Neural progenitor cell (in vitro differentiated cells): ENCODE results near the gene CCNB1IP1. TPM values are rescaled to one million over a fixed set of nuclear protein-coding genes. Genes with fewer than 3 reads are reported as not detected.
A peak's percentile ranks its signal among the peaks of the same experiment; 100 is the strongest.

Experiments used
- DNase-seq: peaks from one replicate; pipeline ENCODE4 v3.0.0-alpha.2; 2016; ENCODE audit warnings: low spot score
- H2AFZ ChIP-seq: fragments of 200-600 bp; sonication (generic); replicated peaks from 2 replicates; pipeline ENCODE4 v1.6.1; 2016; ENCODE audit warnings: antibody characterized with exemption
- H3F3A ChIP-seq: fragments of 200-600 bp; sonication (generic); 2 replicates; pipeline ENCODE4 v1.6.1; 2016; ENCODE audit warnings: antibody characterized with exemption, low read depth
- H3K27ac ChIP-seq: fragments of 200-600 bp; sonication (generic); 2 replicates; pipeline ENCODE4 v1.5.1; 2016; ENCODE audit warnings: mild to moderate bottlenecking
- H3K27me3 ChIP-seq: fragments of 200-600 bp; sonication (generic); 2 replicates; pipeline ENCODE4 v1.6.1; 2016; ENCODE audit warnings: mild to moderate bottlenecking, moderate library complexity
- H3K36me3 ChIP-seq: fragments of 200-600 bp; sonication (generic); 2 replicates; pipeline ENCODE4 v1.5.1; 2016
- H3K4me1 ChIP-seq: fragments of 200-600 bp; sonication (generic); 2 replicates; pipeline ENCODE4 v1.6.1; 2016; ENCODE audit warnings: mixed run types
- H3K4me2 ChIP-seq: fragments of 200-600 bp; sonication (generic); 2 replicates; pipeline ENCODE4 v1.6.1; 2016
- H3K4me3 ChIP-seq: fragments of 200-600 bp; sonication (generic); 2 replicates; pipeline ENCODE4 v1.5.1; 2016
- H3K79me2 ChIP-seq: fragments of 200-600 bp; sonication (generic); 2 replicates; pipeline ENCODE4 v1.6.1; 2016; ENCODE audit warnings: low read depth
- H3K9ac ChIP-seq: fragments of 200-600 bp; sonication (generic); 2 replicates; pipeline ENCODE4 v1.6.1; 2016
- H3K9me3 ChIP-seq: fragments of 200-600 bp; sonication (generic); 2 replicates; pipeline ENCODE4 v1.5.1; 2016; ENCODE audit warnings: low read depth
- H4K20me1 ChIP-seq: fragments of 200-600 bp; sonication (generic); 2 replicates; pipeline ENCODE4 v1.6.1; 2016; ENCODE audit warnings: low read depth
- H3K27ac Mint-ChIP-seq: 3 replicates; pipeline ENCODE4 v1.8.0; 2021; ENCODE audit warnings: mixed read lengths
- H3K27me3 Mint-ChIP-seq: 2 replicates; pipeline ENCODE4 v1.8.0; 2022; ENCODE audit warnings: low read depth, mild to moderate bottlenecking, inconsistent platforms, moderate library complexity, mixed read lengths; ENCODE audit not compliant: insufficient read depth
- H3K36me3 Mint-ChIP-seq: 3 replicates; pipeline ENCODE4 v1.8.0; 2021; ENCODE audit warnings: mixed read lengths
- H3K4me1 Mint-ChIP-seq: 3 replicates; pipeline ENCODE4 v1.8.0; 2021; ENCODE audit warnings: mixed read lengths
- H3K4me3 Mint-ChIP-seq: 3 replicates; pipeline ENCODE4 v1.8.0; 2021; ENCODE audit warnings: mild to moderate bottlenecking, moderate library complexity, mixed read lengths
- H3K9me3 Mint-ChIP-seq: 3 replicates; pipeline ENCODE4 v1.8.0; 2020; ENCODE audit warnings: mixed read lengths
- CTCF ChIP-seq: fragments of 200-600 bp; sonication (generic); IDR thresholded peaks from 2 replicates; pipeline ENCODE4 v1.5.1; 2017; ENCODE audit warnings: antibody characterized with exemption, mild to moderate bottlenecking
- EZH2 ChIP-seq: fragments of 200-600 bp; sonication (generic); IDR thresholded peaks from 2 replicates; pipeline ENCODE4 v1.6.1; 2017; ENCODE audit warnings: antibody characterized with exemption, mild to moderate bottlenecking, moderate library complexity
- EZH2phosphoT487 ChIP-seq: fragments of 200-600 bp; sonication (generic); IDR thresholded peaks from 2 replicates; pipeline ENCODE4 v1.6.1; 2017; ENCODE audit warnings: antibody characterized with exemption
- total RNA-seq: library from RNA; depleted of rRNA; stranded (reverse); fragments of >200 nt; gene quantifications from 2 replicates; pipeline ENCODE4 v1.2.3, GENCODE V29; 2015; ENCODE audit warnings: low replicate concordance

CCNB1IP1 gene
- total RNA-seq, 1 donor from 2014 or later: 279 TPM

DNA sequence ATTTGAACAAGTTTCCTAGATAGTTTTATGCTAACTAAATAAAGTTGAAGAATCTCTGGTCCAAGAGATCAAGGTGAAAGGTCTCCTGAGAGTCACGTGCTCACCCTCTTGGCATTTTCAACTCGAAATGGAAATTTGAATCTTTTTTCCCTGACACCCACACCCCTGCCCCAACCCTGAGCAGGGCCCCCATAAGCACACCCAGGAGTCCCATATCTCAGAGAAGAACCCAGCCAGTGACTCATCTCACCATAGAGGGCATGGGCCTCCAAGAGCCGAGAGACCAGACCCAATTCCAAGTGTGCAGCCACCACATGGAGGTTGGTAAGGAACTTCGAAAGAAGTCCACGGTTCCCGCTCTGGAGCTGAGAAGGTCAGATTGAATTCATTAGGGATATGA lies 47.6 kb upstream of the CCNB1IP1 start:
- H3K4me2 ChIP-seq: no peak overlapping the region
- no peak overlapping the region for H3K4me3 Mint-ChIP-seq
- H3K27ac Mint-ChIP-seq: peak overlapping the region; percentile 18
- peaks cover 18% of the 10 kb centered on the region for H3K36me3 Mint-ChIP-seq
- no peaks in the 10 kb centered on the region for H4K20me1 ChIP-seq
- no peaks in the 10 kb centered on the region for H3K9me3 Mint-ChIP-seq
- no peaks in the 10 kb centered on the region for H3F3A ChIP-seq
- H3K27ac ChIP-seq: no peak overlapping the region
- H3K27me3 Mint-ChIP-seq: peaks cover 6% of the 10 kb centered on the region
- no peaks in the 10 kb centered on the region for H3K36me3 ChIP-seq
- H3K4me1 Mint-ChIP-seq: no peaks in the 10 kb centered on the region
- no peaks in the 10 kb centered on the region for H3K79me2 ChIP-seq
- TF ChIP-seq EZH2 (no peak), EZH2phosphoT487 (no peak)
- H2AFZ ChIP-seq: no peak overlapping the region
- H3K9ac ChIP-seq: no peak overlapping the region
- no peaks in the 10 kb centered on the region for H3K4me1 ChIP-seq
- H3K4me3 ChIP-seq: no peak overlapping the region
- no peaks in the 10 kb centered on the region for H3K9me3 ChIP-seq
- H3K27me3 ChIP-seq: no peaks in the 10 kb centered on the region
- no peak for DNase-seq

DNA sequence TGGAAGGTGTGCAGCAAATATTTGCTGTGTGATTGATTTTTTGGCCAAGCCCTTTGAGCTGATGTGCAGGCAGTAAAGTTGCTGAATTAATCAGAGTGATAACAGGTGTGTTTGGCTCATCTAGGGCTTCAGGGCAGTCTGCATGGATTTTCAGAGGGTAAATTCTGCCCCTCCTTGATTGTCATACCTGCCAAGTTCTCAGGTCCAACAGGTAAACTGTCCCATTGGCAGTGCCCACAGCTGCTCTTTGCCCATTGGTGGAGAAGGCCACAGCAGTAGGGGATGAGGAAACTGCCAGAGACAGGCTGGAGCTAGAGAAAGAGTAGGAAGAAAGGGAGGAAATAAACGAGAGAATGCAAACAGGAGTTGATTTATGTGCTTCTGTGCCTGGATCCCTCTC lies 46.7 kb upstream of the CCNB1IP1 start:
- Histone ChIP-seq H3K4me2 (no peak overlapping the region), H3F3A (no peaks in the 10 kb centered on the region), H4K20me1 (no peaks in the 10 kb centered on the region), H3K36me3 (no peaks in the 10 kb centered on the region), H3K4me3 (no peak overlapping the region), H3K79me2 (no peaks in the 10 kb centered on the region), H3K27me3 (no peaks in the 10 kb centered on the region), H3K27ac (no peak overlapping the region), H3K9ac (no peak overlapping the region), H3K4me1 (no peaks in the 10 kb centered on the region), H3K9me3 (no peaks in the 10 kb centered on the region), H2AFZ (no peak overlapping the region)
- Mint-ChIP-seq H3K9me3 (no peaks in the 10 kb centered on the region), H3K27ac (no peak overlapping the region), H3K36me3 (peaks cover 21% of the 10 kb centered on the region), H3K4me1 (no peaks in the 10 kb centered on the region), H3K4me3 (no peak overlapping the region), H3K27me3 (peaks cover 6% of the 10 kb centered on the region)
- TF ChIP-seq EZH2 (no peak), EZH2phosphoT487 (no peak), CTCF (no peak)
- no peak for DNase-seq

DNA sequence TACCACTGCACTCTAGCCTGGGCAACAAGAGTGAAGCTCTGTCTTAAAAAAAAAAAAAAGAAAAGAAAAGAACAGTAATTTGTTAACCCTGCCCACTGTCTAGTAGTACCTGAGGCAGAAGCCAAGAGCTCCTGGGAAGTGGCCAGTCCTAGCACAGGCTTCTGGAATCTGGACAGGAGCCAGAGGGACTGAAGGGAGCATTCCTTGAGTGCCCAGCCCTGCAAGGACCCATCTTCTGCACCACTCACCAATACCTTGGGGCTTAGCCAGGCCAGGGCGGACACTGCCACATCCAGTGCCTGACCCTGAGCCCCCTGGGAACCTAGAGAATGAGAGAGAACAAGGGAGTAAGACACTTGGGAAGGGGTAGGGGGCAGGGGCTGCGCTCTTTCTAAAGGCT lies 44.1 kb upstream of the CCNB1IP1 start:
- Mint-ChIP-seq H3K9me3 (no peaks in the 10 kb centered on the region), H3K27me3 (peaks cover 12% of the 10 kb centered on the region), H3K4me1 (no peaks in the 10 kb centered on the region), H3K36me3 (peaks cover 19% of the 10 kb centered on the region), H3K4me3 (no peak overlapping the region), H3K27ac (no peak overlapping the region)
- Histone ChIP-seq H3K4me3 (no peak overlapping the region), H3K27me3 (no peaks in the 10 kb centered on the region), H3K4me2 (no peak overlapping the region), H3K36me3 (no peaks in the 10 kb centered on the region), H3K4me1 (no peaks in the 10 kb centered on the region), H2AFZ (no peak overlapping the region), H3K27ac (no peak overlapping the region), H3F3A (no peaks in the 10 kb centered on the region), H3K9ac (no peak overlapping the region), H3K79me2 (no peaks in the 10 kb centered on the region), H3K9me3 (no peaks in the 10 kb centered on the region), H4K20me1 (no peaks in the 10 kb centered on the region)
- TF ChIP-seq EZH2 (no peak), EZH2phosphoT487 (no peak), CTCF (no peak)
- DNase-seq: no peak

DNA sequence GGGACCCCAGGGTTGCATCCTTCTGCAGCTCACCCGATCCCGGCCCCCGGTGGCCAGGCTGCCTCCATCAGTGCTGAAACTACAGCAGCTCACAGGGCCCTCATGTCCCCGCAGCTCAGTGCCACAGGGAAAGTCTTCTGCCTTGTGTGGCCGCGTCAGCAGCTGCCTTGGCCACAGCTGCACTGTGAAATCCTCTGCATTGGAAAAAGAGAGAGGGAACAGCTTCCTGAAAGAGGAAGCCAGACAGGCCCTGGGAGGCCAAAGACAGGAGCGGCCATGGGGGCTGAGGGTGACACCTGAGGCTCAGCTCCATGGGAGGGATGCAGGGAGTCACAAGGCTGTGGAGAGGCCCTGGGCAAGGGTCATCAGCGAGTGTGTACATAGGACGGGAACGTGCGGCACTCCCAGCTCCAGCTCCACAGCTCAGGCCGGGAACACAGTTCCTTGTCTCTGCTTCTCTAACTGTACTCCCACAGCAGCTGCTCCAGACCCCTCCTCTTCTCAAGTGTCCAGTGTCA lies 43.1 kb upstream of the CCNB1IP1 start:
- DNase-seq: no peak

More for the DNA sequence above, 43.1 kb upstream of the CCNB1IP1 start:
- no peak overlapping the region for H3K9ac ChIP-seq
- H3K79me2 ChIP-seq: no peaks in the 10 kb centered on the region
- peaks cover 12% of the 10 kb centered on the region for H3K27me3 Mint-ChIP-seq
- no peak overlapping the region for H3K4me2 ChIP-seq
- TF ChIP-seq CTCF: no peak
- TF ChIP-seq EZH2phosphoT487: no peak
- TF ChIP-seq EZH2: no peak
- no peaks in the 10 kb centered on the region for H3K4me1 ChIP-seq
- H3K27me3 ChIP-seq: no peaks in the 10 kb centered on the region
- H3K4me3 Mint-ChIP-seq: no peak overlapping the region
- H3K9me3 Mint-ChIP-seq: no peaks in the 10 kb centered on the region
- H3K27ac ChIP-seq: no peak overlapping the region
- no peaks in the 10 kb centered on the region for H3K4me1 Mint-ChIP-seq
- H3K9me3 ChIP-seq: no peaks in the 10 kb centered on the region
- no peak overlapping the region for H2AFZ ChIP-seq
- no peaks in the 10 kb centered on the region for H3F3A ChIP-seq
- peaks cover 20% of the 10 kb centered on the region for H3K36me3 Mint-ChIP-seq
- no peak overlapping the region for H3K4me3 ChIP-seq
- H3K27ac Mint-ChIP-seq: no peak overlapping the region
- H3K36me3 ChIP-seq: no peaks in the 10 kb centered on the region
- no peaks in the 10 kb centered on the region for H4K20me1 ChIP-seq
